ENCODE measurements around the gene CTSC. TPM values are rescaled to one million over a fixed set of nuclear protein-coding genes. Genes with fewer than 3 reads are reported as not detected.

Gene CTSC
- total and polyA plus RNA-seq, 9 of the 15 experiments (the other 6 are each of a cell fraction or from before 2014, with no cell fraction given), result 113 to 403 (median 187) TPM

DNA sequence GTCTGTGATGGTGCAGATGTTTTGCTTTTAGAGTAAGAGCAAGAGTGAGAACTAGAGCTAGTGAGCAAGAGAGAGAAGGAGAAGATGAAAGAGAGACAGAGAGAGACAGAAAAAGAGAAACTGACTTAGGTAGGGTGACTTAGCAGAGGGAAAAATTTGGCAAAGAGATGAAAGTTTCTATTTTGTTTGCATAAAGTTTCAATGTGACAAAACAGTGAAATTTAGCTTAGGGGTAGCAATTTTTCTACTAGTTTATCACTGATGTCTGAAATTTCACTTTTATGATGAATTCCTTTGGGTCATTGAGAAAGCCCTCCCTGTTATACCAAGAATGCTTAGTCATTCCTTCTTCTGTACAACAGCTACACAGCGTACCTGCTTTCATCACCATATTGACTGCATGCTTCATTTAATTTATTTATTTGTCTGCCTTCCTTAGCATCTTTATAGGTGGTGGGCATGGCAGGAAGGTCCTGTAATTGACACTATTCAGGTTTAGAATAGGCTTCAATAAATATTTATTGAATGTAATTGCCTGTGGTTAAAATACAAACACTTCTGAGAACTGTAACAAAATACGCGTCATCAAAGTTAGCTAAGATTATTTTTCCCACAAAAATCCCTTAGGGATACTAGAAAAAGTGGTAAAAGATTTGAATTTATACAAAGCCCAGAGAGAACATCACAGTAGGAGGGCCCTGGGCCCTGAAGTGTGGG lies 19.9 kb upstream of the CTSC start (continued):
- no peak for TF ChIP-seq NCOA6 (IDR thresholded peaks at IDR 0.05)
- TF ChIP-seq, protein P1, sequence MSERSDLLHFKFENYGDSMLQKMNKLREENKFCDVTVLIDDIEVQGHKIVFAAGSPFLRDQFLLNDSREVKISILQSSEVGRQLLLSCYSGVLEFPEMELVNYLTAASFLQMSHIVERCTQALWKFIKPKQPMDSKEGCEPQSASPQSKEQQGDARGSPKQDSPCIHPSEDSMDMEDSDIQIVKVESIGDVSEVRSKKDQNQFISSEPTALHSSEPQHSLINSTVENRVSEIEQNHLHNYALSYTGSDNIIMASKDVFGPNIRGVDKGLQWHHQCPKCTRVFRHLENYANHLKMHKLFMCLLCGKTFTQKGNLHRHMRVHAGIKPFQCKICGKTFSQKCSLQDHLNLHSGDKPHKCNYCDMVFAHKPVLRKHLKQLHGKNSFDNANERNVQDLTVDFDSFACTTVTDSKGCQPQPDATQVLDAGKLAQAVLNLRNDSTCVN (CRISPR knock-in tag; IDR thresholded peaks at IDR 0.05), result no peak
- TF ChIP-seq, protein P2, sequence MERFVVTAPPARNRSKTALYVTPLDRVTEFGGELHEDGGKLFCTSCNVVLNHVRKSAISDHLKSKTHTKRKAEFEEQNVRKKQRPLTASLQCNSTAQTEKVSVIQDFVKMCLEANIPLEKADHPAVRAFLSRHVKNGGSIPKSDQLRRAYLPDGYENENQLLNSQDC (CRISPR knock-in tag; IDR thresholded peaks at IDR 0.05), result no peak
- TF ChIP-seq CHD2 (IDR thresholded peaks at IDR 0.05; ENCODE audit: low read depth, low read length), result no peak
- TF ChIP-seq, protein P3, sequence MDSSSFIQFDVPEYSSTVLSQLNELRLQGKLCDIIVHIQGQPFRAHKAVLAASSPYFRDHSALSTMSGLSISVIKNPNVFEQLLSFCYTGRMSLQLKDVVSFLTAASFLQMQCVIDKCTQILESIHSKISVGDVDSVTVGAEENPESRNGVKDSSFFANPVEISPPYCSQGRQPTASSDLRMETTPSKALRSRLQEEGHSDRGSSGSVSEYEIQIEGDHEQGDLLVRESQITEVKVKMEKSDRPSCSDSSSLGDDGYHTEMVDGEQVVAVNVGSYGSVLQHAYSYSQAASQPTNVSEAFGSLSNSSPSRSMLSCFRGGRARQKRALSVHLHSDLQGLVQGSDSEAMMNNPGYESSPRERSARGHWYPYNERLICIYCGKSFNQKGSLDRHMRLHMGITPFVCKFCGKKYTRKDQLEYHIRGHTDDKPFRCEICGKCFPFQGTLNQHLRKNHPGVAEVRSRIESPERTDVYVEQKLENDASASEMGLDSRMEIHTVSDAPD (CRISPR knock-in tag; IDR thresholded peaks at IDR 0.05), result no peak
- TF ChIP-seq, protein P4, sequence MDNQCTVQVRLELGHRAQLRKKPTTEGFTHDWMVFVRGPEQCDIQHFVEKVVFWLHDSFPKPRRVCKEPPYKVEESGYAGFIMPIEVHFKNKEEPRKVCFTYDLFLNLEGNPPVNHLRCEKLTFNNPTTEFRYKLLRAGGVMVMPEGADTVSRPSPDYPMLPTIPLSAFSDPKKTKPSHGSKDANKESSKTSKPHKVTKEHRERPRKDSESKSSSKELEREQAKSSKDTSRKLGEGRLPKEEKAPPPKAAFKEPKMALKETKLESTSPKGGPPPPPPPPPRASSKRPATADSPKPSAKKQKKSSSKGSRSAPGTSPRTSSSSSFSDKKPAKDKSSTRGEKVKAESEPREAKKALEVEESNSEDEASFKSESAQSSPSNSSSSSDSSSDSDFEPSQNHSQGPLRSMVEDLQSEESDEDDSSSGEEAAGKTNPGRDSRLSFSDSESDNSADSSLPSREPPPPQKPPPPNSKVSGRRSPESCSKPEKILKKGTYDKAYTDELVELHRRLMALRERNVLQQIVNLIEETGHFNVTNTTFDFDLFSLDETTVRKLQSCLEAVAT (IDR thresholded peaks at IDR 0.05), result no peak
- TF ChIP-seq TRIM24 (IDR thresholded peaks at IDR 0.05), result no peak
- peak; percentile 21; the same call in 1 of the 2 replicates for TF ChIP-seq ELF4 (CRISPR knock-in tag; IDR thresholded peaks at IDR 0.05)
- TF ChIP-seq ZNF354B (CRISPR knock-in tag; IDR thresholded peaks at IDR 0.05), result no peak
- no peak for TF ChIP-seq ZBTB7A (IDR thresholded peaks at IDR 0.05; ENCODE audit: borderline replicate concordance, control insufficient read depth, low read depth, low read length)
- 0 out of 2 replicates have a peak, but pooled peaks have one; percentile 33 for TF ChIP-seq FOXJ2 (tag; IDR thresholded peaks at IDR 0.05)
- TF ChIP-seq MAFK (IDR thresholded peaks at IDR 0.05; ENCODE audit: low read length), result peak; percentile 87
- TF ChIP-seq ZFP30 (CRISPR knock-in tag; IDR thresholded peaks at IDR 0.05; ENCODE audit: borderline replicate concordance), result no peak
- TF ChIP-seq, protein P5, sequence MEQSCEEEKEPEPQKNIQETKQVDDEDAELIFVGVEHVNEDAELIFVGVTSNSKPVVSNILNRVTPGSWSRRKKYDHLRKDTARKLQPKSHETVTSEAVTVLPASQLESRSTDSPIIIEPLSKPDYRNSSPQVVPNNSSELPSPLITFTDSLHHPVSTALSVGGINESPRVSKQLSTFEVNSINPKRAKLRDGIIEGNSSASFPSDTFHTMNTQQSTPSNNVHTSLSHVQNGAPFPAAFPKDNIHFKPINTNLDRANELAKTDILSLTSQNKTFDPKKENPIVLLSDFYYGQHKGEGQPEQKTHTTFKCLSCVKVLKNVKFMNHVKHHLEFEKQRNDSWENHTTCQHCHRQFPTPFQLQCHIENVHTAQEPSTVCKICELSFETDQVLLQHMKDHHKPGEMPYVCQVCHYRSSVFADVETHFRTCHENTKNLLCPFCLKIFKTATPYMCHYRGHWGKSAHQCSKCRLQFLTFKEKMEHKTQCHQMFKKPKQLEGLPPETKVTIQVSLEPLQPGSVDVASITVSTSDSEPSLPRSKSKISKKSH (CRISPR knock-in tag; IDR thresholded peaks at IDR 0.05), result no peak
- TF ChIP-seq OTX1 (CRISPR knock-in tag; IDR thresholded peaks at IDR 0.05), result no peak
- no peak for TF ChIP-seq FOXA1 (IDR thresholded peaks at IDR 0.05; ENCODE audit: borderline replicate concordance)
- TF ChIP-seq RFX5 (IDR thresholded peaks at IDR 0.05; ENCODE audit: low read depth, low read length), result no peak
- TF ChIP-seq WHSC1 (IDR thresholded peaks at IDR 0.05; ENCODE audit: low read length), result no peak
- TF ChIP-seq, protein P6, sequence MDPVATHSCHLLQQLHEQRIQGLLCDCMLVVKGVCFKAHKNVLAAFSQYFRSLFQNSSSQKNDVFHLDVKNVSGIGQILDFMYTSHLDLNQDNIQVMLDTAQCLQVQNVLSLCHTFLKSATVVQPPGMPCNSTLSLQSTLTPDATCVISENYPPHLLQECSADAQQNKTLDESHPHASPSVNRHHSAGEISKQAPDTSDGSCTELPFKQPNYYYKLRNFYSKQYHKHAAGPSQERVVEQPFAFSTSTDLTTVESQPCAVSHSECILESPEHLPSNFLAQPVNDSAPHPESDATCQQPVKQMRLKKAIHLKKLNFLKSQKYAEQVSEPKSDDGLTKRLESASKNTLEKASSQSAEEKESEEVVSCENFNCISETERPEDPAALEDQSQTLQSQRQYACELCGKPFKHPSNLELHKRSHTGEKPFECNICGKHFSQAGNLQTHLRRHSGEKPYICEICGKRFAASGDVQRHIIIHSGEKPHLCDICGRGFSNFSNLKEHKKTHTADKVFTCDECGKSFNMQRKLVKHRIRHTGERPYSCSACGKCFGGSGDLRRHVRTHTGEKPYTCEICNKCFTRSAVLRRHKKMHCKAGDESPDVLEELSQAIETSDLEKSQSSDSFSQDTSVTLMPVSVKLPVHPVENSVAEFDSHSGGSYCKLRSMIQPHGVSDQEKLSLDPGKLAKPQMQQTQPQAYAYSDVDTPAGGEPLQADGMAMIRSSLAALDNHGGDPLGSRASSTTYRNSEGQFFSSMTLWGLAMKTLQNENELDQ (CRISPR knock-in tag; IDR thresholded peaks at IDR 0.05; ENCODE audit: borderline replicate concordance), result no peak

All from K562 (cell line).